IMR-90 (cell line): ENCODE results near the gene GH2. TPM values are rescaled to one million over a fixed set of nuclear protein-coding genes. Genes with fewer than 3 reads are reported as not detected.
A peak's percentile ranks its signal among the peaks of the same experiment; 100 is the strongest.

Experiments
- ATAC-seq: fragments of 200-7000 bp; cut with Tn5 transposase; 2 replicates; pipeline ENCODE4 v1.9.1; 2020; ENCODE audit warnings: low read depth, mild to moderate bottlenecking, moderate library complexity
- BruUV-seq: library from RNA; stranded (reverse); fragments of 400-500 nt; replicated peaks from 2 replicates; lab custom pipeline; 2021; lab: Mats Ljungman, UMichigan
- CTCF ChIA-PET: fragments of 300-600 bp; formaldehyde crosslinking; extraction: SDS; loops from one replicate; lab custom pipeline; 2021; ENCODE audit warnings: antibody characterized with exemption; lab: Yijun Ruan, JAX
- POLR2A ChIA-PET: fragments of 300-600 bp; sonication (Branson Sonifier 250); formaldehyde crosslinking; loops from one replicate; lab custom pipeline; 2022; ENCODE audit warnings: antibody characterized with exemption; ENCODE audit not compliant: unreplicated experiment; lab: Charles Lee
- DNase-seq: peaks from one replicate; pipeline ENCODE4 v3.0.0; 2013
- H2AFZ ChIP-seq: replicated peaks from 2 replicates; pipeline ENCODE3; 2013; ENCODE audit warnings: low read length, mild to moderate bottlenecking; ENCODE audit not compliant: poor library complexity
- H2AK5ac ChIP-seq: 2 replicates; pipeline ENCODE4 v1.6.1; 2013; ENCODE audit warnings: low read depth, low read length, inconsistent platforms
- H2AK9ac ChIP-seq: replicated peaks from 2 replicates; pipeline ENCODE3; 2013; ENCODE audit warnings: mild to moderate bottlenecking, low read depth, low read length, moderate library complexity; ENCODE audit not compliant: poor library complexity
- H2BK120ac ChIP-seq: 2 replicates; pipeline ENCODE4 v1.6.1; 2013; ENCODE audit warnings: low read depth, low read length, inconsistent platforms
- H2BK15ac ChIP-seq: 3 replicates; pipeline ENCODE4 v1.6.1; 2013; ENCODE audit warnings: low read depth, low read length, inconsistent platforms
- H2BK20ac ChIP-seq: 2 replicates; pipeline ENCODE4 v1.6.1; 2013; ENCODE audit warnings: low read depth, mild to moderate bottlenecking, inconsistent platforms, low read length, moderate library complexity
- H2BK5ac ChIP-seq: 2 replicates; pipeline ENCODE4 v1.6.1; 2013; ENCODE audit warnings: mild to moderate bottlenecking, low read depth, low read length, inconsistent platforms; ENCODE audit not compliant: poor library complexity, severe bottlenecking
- H3K14ac ChIP-seq: replicated peaks from 2 replicates; pipeline ENCODE4 v1.6.1; 2013; ENCODE audit warnings: low read depth, low read length, inconsistent platforms
- H3K18ac ChIP-seq: 2 replicates; pipeline ENCODE4 v1.6.1; 2013; ENCODE audit warnings: low read depth, low read length, control low read depth
- H3K23ac ChIP-seq: 2 replicates; pipeline ENCODE4 v1.6.1; 2013; ENCODE audit warnings: low read depth, low read length, inconsistent platforms
- H3K27ac ChIP-seq: 2 replicates; pipeline ENCODE4 v1.5.1; 2013; ENCODE audit warnings: mild to moderate bottlenecking, control low read depth, low read length; ENCODE audit not compliant: insufficient read depth
- H3K27me3 ChIP-seq: 2 replicates; pipeline ENCODE4 v1.6.1; 2013; ENCODE audit warnings: low read length; ENCODE audit not compliant: control insufficient read depth, insufficient read depth
- H3K36me3 ChIP-seq: 2 replicates; pipeline ENCODE4 v1.6.1; 2013; ENCODE audit warnings: low read length, mixed read lengths; ENCODE audit not compliant: control insufficient read depth, insufficient read depth
- H3K4ac ChIP-seq: 2 replicates; pipeline ENCODE4 v1.6.1; 2013; ENCODE audit warnings: low read depth, low read length, inconsistent platforms
- H3K4me1 ChIP-seq: 2 replicates; pipeline ENCODE4 v1.6.1; 2013; ENCODE audit warnings: low read length, mixed read lengths; ENCODE audit not compliant: control insufficient read depth, insufficient read depth
- H3K4me2 ChIP-seq: 2 replicates; pipeline ENCODE4 v1.6.1; 2013; ENCODE audit warnings: low read depth, mild to moderate bottlenecking, control low read depth, low read length, moderate library complexity
- H3K4me3 ChIP-seq: 2 replicates; pipeline ENCODE4 v1.5.1; 2013; ENCODE audit warnings: low read depth, mild to moderate bottlenecking, control low read depth, low read length, moderate library complexity; ENCODE audit not compliant: insufficient read depth
- H3K56ac ChIP-seq: 2 replicates; pipeline ENCODE4 v1.6.1; 2013; ENCODE audit warnings: low read length, inconsistent platforms; ENCODE audit not compliant: insufficient read depth; ENCODE audit errors: extremely low read depth
- H3K79me1 ChIP-seq, 2 experiments: 2 replicates each; pipeline ENCODE4 v1.6.1; 2013; ENCODE audit warnings: low read length in 2 of 2, inconsistent platforms in 1 of 2, low read depth in 1 of 2
- H3K9ac ChIP-seq: 2 replicates; pipeline ENCODE4 v1.6.1; 2013; ENCODE audit warnings: low read depth, low read length, control low read depth
- H3K9me1 ChIP-seq: 2 replicates; pipeline ENCODE4 v1.6.1; 2013; ENCODE audit warnings: low read length, inconsistent platforms; ENCODE audit not compliant: insufficient read depth
- H3K9me3 ChIP-seq: 2 replicates; pipeline ENCODE4 v1.6.1; 2013; ENCODE audit warnings: low read length; ENCODE audit not compliant: control insufficient read depth, insufficient read depth
- H4K20me1 ChIP-seq: 2 replicates; pipeline ENCODE4 v1.6.1; 2013; ENCODE audit warnings: low read length, inconsistent platforms; ENCODE audit not compliant: insufficient read depth
- H4K5ac ChIP-seq: 2 replicates; pipeline ENCODE4 v1.6.1; 2013; ENCODE audit warnings: mild to moderate bottlenecking, low read depth, low read length, control low read depth
- H4K8ac ChIP-seq, 2 experiments: 2 replicates each; pipeline ENCODE4 v1.6.1; 2013; ENCODE audit warnings: low read depth in 2 of 2, low read length in 2 of 2, control low read depth in 1 of 2, inconsistent platforms in 1 of 2
- H4K91ac ChIP-seq: 2 replicates; pipeline ENCODE4 v1.6.1; 2013; ENCODE audit warnings: low read depth, low read length, inconsistent platforms; ENCODE audit not compliant: insufficient read depth
- BHLHE40 ChIP-seq: fragments of 150-350 bp; IDR thresholded peaks from 2 replicates; pipeline ENCODE4 v1.6.1; 2016; ENCODE audit warnings: mild to moderate bottlenecking, low read depth, low read length
- CHD1 ChIP-seq: IDR thresholded peaks from 2 replicates; pipeline ENCODE4 v1.6.1; 2012; ENCODE audit warnings: low read depth, low read length, improper control_type of control experiment
- CTCF ChIP-seq: conservative IDR thresholded peaks from 2 replicates; pipeline ENCODE4 v1.5.1; 2012; ENCODE audit warnings: mild to moderate bottlenecking, low read depth, low read length, improper control_type of control experiment
- ELK1 ChIP-seq: fragments of 150-350 bp; IDR thresholded peaks from 2 replicates; pipeline ENCODE4 v1.6.1; 2016; ENCODE audit warnings: low read depth, mild to moderate bottlenecking, low read length, moderate library complexity, borderline replicate concordance
- MAZ ChIP-seq: IDR thresholded peaks from 2 replicates; pipeline ENCODE4 v1.6.1; 2012; ENCODE audit warnings: low read depth, mild to moderate bottlenecking, low read length, improper control_type of control experiment, moderate library complexity, borderline replicate concordance
- MXI1 ChIP-seq: IDR thresholded peaks from 2 replicates; pipeline ENCODE4 v1.6.1; 2012; ENCODE audit warnings: low read depth, mild to moderate bottlenecking, low read length, moderate library complexity, borderline replicate concordance
- NFE2L2 ChIP-seq: fragments of 150-350 bp; IDR thresholded peaks from 2 replicates; pipeline ENCODE4 v1.6.1; 2016; ENCODE audit warnings: low read depth, mild to moderate bottlenecking, low read length
- POLR2A ChIP-seq: IDR thresholded peaks from 2 replicates; pipeline ENCODE4 v1.6.1; 2012; ENCODE audit warnings: mild to moderate bottlenecking, low read depth, low read length
- RAD21 ChIP-seq: IDR thresholded peaks from 2 replicates; pipeline ENCODE4 v1.6.1; 2012; ENCODE audit warnings: low read length, improper control_type of control experiment
- RCOR1 ChIP-seq: IDR thresholded peaks from 2 replicates; pipeline ENCODE4 v1.6.1; 2012; ENCODE audit warnings: mild to moderate bottlenecking, low read length, improper control_type of control experiment; ENCODE audit not compliant: insufficient replicate concordance
- RFX5 ChIP-seq: IDR thresholded peaks from 2 replicates; pipeline ENCODE4 v1.8.0; 2012; ENCODE audit warnings: low read depth, mild to moderate bottlenecking, low read length, moderate library complexity
- USF2 ChIP-seq: fragments of 150-350 bp; IDR thresholded peaks from 2 replicates; pipeline ENCODE4 v1.6.1; 2017; ENCODE audit warnings: mild to moderate bottlenecking, antibody characterized with exemption, low read length, low read depth
- WGBS, 2 experiments: methylation state at CpG; one replicate each; pipeline versions ENCODE4 v1.1.5 to v1.1.7; 2013; ENCODE audit warnings: missing lambda C conversion rate in 2 of 2; ENCODE audit not compliant: insufficient read length in 1 of 2; ENCODE audit errors: extremely low coverage in 2 of 2; 5-methylcytosine and 5-hydroxymethylcytosine counted together
- dilution Hi-C: fragments of 300-500 bp; cut with HindIII; formaldehyde crosslinking; loops from one replicate; pipeline ENCODE4 v1.14.3; 2018; ENCODE audit warnings: low sequenced_read_pairs; ENCODE audit not compliant: unreplicated experiment
- in situ Hi-C: fragments of 300-500 bp; cut with MboI; formaldehyde crosslinking; loops from 3 replicates; pipeline ENCODE4 v1.14.3; 2019; ENCODE audit warnings: low sequenced_read_pairs, inconsistent platforms, mixed read lengths
- intact Hi-C: fragments of 100-400 bp; cut with micrococcal nuclease; formaldehyde crosslinking; loops from 2 replicates; pipeline ENCODE4 v1.10.0; 2022
- polyA plus RNA-seq, 3 experiments: library from polyadenylated mRNA; depleted of rRNA; stranded (reverse); fragments of >200 nt; gene quantifications; 2 replicates each; pipeline ENCODE4 v1.2.3, GENCODE V29; 2012; ENCODE audit warnings: low replicate concordance in 1 of 3
- total RNA-seq: library from RNA; depleted of rRNA; stranded (reverse); fragments of >200 nt; gene quantifications from 2 replicates; pipeline ENCODE4 v1.2.3, GENCODE V29; 2012

The GH2 gene
- total and polyA plus RNA-seq, 2 of the 4 experiments (the other 2 are of a cell fraction): not detected

- WGBS, 2 experiments: no CpG with 5 or more reads among the region's 3 CpGs
- Histone ChIP-seq H2BK20ac (no peak overlapping the region), H3K9me1 (no peaks in the 10 kb centered on the region), H2BK15ac (no peak overlapping the region), H4K20me1 (no peaks in the 10 kb centered on the region), H2BK120ac (no peak overlapping the region), H3K23ac (no peak overlapping the region), H3K79me1 (no peaks in the 10 kb centered on the region), H3K4me3 (no peak overlapping the region), H3K36me3 (no peaks in the 10 kb centered on the region), H4K5ac (no peak overlapping the region), H3K14ac (no peak overlapping the region), H3K27me3 (peaks cover 33% of the 10 kb centered on the region), H2BK5ac (no peak overlapping the region), H3K27ac (no peak overlapping the region), H3K9me3 (no peaks in the 10 kb centered on the region), H3K4ac (no peak overlapping the region), H3K56ac (no peak overlapping the region), H3K18ac (no peak overlapping the region), H4K91ac (no peak overlapping the region), H4K8ac (no peak overlapping the region), H2AFZ (no peak overlapping the region), H2AK5ac (no peak overlapping the region), H2AK9ac (peak overlapping the region; percentile 1), H3K4me2 (no peak overlapping the region), H3K9ac (no peak overlapping the region), H3K4me1 (no peaks in the 10 kb centered on the region)
- BruUV-seq: no TSS peak
- DNase-seq: no peak
- dilution Hi-C loops: no loop called here
- intact Hi-C loops: no loop called here
- CTCF ChIA-PET: interaction anchor here (0.6 to 1.5 kb wide), 2 partner anchors 10 to 474 kb away, joined by 3 read pairs; no protein-coding TSS in a partner anchor
- in situ Hi-C loops: no loop called here
- POLR2A ChIA-PET: interaction anchor here (0.5 kb wide), 1 partner anchor 16 kb away, joined by 6 read pairs; no protein-coding TSS in a partner anchor
- TF ChIP-seq ELK1: no peak
- no peak for TF ChIP-seq BHLHE40
- no peak for TF ChIP-seq MXI1
- TF ChIP-seq USF2: no peak
- TF ChIP-seq RCOR1: no peak
- no peak for TF ChIP-seq POLR2A
- TF ChIP-seq CTCF: no peak
- TF ChIP-seq RFX5: no peak
- TF ChIP-seq RAD21: no peak
- TF ChIP-seq NFE2L2: no peak
- no peak for TF ChIP-seq MAZ
- no peak for TF ChIP-seq CHD1
- ATAC-seq: no peak
Observed at GRCh38 chr17:63859257-63859656, 22.5 kb downstream of the GH2 start.
